GM19239 (cell line): ENCODE data around the gene PLEKHD1.

Source experiments
- DNase-seq: peaks from one replicate; pipeline ENCODE4 v3.0.0; 2011; ENCODE audit warnings: low spot score; ENCODE audit not compliant: insufficient read length
- FAIRE-seq: peaks from 2 replicates; lab custom pipeline; 2011; peaks lifted over from hg19 to GRCh38; lab: Jason Lieb, UNC

PLEKHD1 gene

DNA sequence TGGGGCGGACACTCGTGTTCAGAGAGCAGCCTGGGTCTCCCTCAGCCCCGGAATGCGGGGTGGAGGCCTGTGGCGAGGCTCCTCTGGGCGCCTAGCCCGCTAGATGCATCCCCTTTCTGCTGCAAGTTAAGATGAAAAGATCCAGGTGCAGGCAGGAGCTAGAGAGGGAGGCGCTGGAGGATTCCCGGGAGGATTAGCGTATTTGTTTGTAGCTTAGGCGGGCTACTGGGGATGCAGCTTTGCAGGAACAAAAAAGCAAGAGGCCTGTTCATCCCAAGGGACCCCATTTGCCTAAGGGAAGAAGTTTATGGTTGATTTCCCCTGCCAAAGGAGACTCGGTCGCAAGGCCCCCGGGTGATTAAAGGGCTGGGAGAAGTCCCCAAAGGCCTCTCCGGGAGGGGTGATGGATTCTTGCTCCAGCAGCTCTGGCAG is 89.3 kb downstream of the PLEKHD1 start:
- DNase-seq: no peak
- no peak for FAIRE-seq

DNA sequence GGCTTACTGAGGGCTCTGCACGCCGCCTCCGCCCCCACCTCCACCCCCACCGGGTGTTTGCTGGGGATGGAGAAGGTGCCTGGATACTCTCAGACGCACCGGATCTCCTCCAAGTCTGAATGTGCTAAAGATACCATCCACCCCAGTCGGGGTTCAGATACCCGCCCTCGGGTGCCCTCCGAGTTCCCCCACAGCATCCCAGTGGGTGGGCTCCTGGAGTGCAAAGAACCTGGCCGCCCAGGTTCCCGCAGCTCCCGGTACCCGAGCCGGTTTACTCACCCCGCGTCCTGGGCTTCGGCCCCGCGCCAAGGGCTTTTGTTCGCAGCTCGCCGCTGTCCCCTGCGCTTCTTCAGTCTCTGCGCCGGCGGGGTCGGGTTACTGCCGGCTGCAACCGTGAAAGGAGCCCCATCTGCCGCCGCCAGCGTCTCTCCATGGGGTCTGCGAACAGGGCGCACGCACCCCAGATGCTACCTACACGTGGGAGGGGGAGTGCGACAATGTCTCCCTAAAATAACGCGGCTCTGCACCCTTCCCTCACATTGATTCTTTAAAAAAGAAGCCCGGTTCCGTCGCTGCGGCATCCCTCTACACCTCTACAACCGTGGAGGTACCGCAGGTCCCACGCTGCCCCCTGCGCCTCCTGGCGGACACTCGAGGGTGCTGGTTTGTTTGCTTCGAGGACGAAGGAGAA is 89.9 kb downstream of the PLEKHD1 start, which contains the start of gene CCDC177:
Gene CCDC177 (minus strand): TSS at position 609 of the 691 bp plus-strand sequence. CDS start 1,249 bp downstream, outside the sequence.
- FAIRE-seq (no peak), DNase-seq (peak; percentile 91)

DNA sequence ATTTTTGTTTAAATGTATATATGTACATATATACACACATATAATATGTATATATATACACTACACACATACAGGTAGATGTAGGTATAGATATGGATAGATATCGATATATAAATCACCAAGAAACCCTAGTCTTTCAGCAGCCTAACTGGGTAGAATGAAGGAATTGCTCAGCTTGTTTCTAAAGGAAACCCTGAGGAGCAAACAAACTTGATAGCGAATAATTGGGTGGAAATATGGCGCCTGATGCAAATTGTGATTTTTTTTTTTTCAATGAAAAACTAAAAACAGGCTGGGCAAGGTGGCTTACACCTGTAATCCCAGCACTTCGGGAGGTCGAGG is 90.4 kb downstream of the PLEKHD1 start:
- FAIRE-seq (no peak), DNase-seq (no peak)

DNA sequence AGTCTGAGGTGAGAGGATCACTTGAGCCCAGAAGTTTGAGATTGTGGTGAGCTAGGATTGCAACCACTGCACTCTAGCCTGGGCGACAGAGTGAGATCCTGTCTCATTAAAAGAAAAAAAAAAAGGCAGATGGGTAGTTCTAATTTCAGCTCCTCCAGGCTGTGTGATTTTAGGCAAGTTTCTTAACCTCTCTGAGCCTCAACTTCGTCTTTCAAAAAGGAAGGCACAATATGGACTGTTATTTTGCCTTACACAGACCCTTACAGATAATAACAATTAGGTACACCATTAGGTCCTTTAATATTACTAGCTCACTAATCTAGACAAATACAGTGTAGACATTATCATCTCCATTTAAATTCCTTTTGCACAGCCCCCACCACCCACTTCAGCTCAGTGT is 94.9 kb downstream of the PLEKHD1 start:
- FAIRE-seq: no peak

DNA sequence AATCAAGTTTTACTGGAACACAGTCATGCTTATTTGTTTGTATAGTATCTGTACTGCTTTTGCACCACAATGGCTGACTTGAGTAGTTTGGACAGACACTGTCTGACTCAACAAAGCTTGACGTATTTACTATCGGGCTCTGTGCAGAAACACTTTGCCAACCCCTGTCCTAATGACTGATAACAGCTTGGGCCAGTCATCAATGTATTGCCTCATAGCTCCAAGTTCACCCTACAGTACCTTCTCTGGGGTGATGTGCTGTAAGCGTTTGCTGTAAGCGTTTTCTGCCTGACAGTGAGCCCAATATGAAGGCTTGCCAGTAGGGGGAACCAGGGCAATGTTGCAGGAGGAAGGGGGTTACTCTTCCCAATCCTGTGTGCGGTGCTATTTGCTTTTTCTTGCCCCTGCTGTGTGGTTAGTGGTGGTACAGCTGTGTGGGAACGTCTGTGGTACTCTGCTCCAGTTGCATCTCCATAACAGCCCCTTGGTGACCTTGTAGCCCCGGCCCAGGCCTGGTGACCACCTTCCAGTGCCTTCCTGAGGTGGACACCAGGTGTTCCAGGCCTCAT is 95.6 kb downstream of the PLEKHD1 start:
- DNase-seq (no peak), FAIRE-seq (peak; percentile 11)

More for the DNA sequence above, 94.9 kb downstream of the PLEKHD1 start:
- no peak for DNase-seq
